ENCODE results near the gene GTF3C5. TPM values are rescaled to one million over a fixed set of nuclear protein-coding genes. Genes with fewer than 3 reads are reported as not detected.
"Not testable (repeated sequence)": the region's sequence is repeated elsewhere in the genome, so short reads cannot be mapped to it uniquely, and the experiment has no call there.

GTF3C5 gene
- polyA plus RNA-seq, 1 donor = 46.2 TPM

DNA sequence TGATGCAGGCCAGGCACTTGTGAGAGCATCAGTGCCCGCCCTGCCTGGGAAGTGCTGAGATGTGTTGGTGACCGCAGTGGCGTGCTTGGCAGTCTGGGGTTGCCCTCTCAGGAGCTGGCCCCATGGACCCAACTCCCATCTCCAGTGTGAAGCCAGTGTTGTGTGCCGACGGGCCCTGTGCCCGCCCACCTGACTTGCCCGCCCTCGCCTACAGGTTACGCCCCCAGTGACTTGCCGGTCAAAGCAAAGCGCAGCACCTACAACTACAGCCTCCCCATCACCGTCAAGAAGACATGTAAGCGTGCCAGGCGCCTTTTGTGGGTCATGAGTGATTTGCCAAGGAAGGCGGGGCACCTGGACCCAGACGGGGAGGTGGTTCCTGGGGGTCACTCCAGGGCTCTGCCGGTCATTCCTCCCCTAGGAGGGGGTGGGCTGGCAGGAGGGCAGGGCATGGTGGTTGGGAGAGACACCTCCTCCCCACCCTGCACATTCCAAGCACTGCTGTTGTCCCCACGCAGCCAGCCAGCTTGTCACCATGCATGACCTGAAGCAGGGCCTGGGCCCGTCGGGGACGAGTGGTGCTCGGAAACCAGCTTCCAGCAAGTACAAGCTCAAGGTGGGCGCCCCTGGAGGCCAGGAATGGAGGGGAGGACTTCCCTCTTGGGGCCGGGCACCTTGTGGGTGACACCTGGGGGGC is 23.5 kb downstream of the GTF3C5 start:
- DNase-seq (ENCODE audit: low read depth) = no peak

DNA sequence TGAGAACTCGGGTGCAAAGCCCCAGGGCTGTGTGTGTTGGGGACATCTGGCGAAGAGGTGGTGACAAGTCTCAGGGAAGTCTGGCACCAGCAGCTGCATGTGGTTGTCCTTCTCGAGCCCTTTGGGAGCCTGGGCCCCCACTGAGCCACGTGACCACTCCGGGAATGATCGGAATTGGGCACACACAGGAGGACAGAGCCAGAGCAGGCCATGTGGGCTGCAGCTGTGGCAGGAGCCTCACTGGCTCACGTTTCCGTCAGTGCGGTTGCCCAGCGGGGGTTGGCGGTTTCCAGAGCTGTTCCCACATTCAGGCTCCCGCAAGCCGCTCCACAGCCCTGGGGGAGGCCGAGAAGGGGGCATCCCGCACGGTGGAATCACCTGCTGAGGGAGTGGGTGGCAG is 24.2 kb downstream of the GTF3C5 start:
- DNase-seq (ENCODE audit: low read depth) = no peak

DNA sequence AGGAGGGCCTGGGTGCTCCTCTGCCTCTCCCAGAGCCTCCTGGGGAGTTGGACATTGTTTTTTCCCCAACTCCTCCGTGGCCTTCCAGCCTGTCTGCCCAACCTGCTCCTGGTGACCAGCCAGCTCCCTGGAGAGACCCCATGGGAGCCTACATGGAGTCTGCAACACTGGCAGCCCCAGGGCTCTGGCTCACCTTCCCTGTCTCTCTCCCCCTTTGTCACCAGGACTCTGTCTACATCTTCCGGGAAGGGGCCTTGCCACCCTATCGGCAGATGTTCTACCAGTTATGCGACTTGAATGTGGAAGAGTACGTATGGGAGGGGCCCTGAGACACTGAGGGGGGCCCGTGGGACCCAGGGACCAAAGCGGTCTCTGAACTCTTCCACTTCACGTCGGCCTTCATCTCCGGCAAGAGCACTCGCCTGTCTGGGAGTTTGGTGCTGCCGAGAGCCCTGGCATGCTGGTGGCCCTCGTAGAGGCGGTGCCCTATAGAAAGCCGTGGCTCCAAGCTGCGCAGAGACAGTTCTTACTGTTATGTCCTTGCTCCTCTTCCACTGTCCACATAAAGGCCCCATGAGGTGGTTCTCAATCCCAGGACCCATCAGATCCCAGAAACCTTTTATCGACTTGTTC is 25.1 kb downstream of the GTF3C5 start:
- DNase-seq (ENCODE audit: low read depth) = no peak

DNA sequence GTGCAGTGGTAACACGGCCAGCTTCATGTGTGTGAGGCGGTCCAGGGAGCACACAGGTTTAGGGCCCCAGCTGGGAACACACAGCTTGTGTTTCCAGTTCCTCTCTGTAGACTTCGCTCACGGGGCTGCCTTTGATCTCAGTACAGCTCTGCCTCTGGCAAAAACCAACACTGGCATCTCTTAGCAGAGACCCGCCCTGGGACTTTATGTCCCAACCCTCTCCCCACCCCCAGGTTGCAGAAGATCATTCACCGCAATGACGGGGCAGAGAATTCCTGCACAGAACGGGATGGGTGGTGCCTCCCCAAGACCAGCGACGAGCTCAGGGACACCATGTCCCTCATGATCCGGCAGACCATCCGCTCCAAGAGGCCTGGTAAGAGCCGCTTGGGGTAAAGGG is 25.7 kb downstream of the GTF3C5 start:
- no peak for DNase-seq (ENCODE audit: low read depth)

DNA sequence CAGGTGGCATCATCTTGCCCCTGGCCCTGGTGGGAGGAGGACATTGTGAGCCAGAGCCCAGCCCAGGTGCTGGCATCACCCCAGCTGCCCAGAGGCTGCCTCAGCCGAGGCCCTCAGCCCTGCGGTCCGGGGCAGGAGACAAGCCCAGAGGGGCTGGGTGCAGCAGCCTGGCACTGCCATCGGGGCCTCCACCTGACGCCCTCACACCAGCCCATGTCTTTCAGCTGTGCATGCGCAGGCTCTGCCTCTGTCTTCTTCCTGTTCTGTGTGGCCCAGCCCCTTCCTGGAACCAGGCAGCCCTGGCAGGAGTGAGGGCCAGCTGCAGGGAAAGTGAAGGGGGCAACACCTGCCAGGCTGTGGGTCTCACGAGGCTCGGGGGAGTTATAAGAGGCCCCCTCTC is 26.2 kb downstream of the GTF3C5 start:
- no peak for DNase-seq (ENCODE audit: low read depth)

DNA sequence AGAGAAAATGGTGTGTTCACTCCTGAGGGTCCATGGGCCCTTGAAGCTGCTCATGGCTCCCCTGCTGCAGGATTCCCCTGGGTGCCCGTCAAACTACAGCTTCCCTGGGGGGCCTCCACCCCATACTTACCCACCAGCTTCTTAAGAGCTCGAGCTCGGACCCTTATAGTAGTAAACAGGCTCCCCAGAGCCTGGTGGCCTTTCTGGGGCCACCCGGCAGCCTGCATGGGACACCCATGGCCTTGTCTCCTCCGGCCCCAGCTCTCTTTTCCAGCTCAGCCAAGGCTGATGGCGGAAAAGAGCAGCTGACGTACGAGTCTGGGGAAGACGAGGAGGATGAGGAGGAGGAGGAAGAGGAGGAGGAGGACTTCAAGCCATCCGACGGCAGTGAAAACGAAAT is 26.8 kb downstream of the GTF3C5 start:
- DNase-seq (ENCODE audit: low read depth) = no peak

DNA sequence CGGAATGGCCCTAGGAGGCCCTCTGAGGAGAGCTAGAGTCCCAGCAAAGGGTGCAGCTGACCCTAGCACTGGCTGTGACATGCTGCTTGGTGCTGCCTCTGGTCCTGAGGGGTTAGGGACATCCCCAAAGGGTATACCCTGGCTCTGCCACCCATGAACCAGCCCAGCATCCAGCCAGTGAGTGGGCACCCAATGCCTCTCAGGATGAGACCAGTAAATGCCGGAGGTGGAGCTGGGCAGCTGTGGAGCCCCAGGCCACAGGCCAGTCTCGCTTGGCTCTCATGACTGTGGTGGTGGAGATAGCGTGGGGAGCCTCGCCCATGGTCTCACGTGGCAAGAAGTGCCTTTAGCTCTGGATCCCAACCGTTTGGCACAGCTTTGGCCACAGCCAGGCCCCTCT is 27.3 kb downstream of the GTF3C5 start:
- no peak for DNase-seq (ENCODE audit: low read depth)

DNA sequence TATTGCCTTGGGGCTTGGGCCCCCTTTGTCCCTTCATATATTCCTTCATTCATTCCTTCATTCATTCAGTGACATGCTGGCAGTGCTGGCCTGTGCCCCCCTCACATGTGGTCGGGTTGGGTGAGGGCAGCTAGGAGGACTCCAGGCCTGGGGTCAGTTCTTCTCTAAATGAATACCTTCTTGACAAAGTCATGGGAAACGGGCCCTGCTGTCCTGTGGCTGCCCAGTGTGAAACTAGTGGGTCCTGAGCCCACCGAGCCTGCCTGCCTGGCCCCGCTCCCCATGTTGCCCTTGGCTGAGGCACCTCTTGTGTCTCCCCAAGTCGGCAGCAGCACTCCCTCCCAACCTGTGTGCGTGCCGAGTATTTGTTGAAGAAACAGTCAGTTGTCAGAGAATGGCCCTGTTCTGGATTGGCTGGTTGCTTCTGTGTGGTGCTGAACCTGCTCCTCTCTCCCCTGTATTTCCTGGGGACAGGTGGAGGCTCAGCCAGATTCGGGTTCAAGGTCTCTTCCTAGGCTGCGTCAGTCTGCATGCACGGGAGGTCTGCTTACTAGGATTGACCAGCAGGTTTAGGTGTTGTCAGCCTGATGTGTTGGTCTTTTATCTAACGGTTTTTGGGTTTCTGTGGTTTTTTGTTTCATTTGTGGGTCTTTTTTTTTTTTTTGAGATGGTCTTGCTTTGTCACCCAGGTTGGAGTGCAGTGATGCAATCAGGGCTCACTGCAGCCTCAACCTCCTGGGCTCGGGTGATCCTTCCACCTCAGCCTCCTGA is 27.9 kb downstream of the GTF3C5 start:
- no peak for DNase-seq (ENCODE audit: low read depth)

DNA sequence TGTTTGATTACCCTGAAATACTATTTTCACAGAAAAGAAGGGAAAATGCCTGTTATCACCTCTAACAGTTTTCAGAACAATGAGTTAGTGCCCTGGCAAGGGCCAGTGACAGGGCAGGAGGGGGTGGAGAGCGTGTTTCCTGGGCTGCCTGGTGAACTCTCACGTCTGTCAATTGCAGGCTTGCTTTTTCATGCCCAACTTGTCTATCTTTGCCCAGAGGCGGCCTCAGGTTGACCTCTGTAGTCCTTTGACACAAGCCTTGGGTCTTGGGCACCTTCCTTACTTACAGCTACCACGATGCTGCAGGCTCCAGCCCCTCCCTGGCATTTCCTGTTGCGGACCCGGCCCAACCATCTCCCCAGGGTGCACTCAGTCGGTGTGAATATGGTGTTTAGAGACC is 28.8 kb downstream of the GTF3C5 start:
- DNase-seq (ENCODE audit: low read depth) = no peak

DNA sequence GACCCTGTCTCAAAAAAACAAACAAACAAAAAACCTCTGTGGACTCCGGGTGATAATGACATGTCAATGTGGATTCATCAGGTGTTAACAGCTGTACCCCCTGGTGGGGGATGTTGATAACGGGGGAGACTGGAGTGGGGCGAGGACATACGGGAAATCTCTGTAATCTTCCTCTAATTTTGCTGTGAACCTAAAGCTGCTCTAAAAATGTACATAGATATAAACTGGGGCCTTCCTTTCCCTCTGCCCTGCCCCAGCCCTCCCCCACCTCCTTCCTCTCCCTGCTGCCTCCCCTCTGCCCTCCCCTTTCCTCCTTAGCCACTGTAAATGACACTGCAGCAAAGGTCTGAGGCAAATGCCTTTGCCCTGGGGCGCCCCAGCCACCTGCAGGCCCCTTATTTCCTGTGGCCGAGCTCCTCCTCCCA is 29.6 kb downstream of the GTF3C5 start:
- DNase-seq (ENCODE audit: low read depth) = no peak

DNA sequence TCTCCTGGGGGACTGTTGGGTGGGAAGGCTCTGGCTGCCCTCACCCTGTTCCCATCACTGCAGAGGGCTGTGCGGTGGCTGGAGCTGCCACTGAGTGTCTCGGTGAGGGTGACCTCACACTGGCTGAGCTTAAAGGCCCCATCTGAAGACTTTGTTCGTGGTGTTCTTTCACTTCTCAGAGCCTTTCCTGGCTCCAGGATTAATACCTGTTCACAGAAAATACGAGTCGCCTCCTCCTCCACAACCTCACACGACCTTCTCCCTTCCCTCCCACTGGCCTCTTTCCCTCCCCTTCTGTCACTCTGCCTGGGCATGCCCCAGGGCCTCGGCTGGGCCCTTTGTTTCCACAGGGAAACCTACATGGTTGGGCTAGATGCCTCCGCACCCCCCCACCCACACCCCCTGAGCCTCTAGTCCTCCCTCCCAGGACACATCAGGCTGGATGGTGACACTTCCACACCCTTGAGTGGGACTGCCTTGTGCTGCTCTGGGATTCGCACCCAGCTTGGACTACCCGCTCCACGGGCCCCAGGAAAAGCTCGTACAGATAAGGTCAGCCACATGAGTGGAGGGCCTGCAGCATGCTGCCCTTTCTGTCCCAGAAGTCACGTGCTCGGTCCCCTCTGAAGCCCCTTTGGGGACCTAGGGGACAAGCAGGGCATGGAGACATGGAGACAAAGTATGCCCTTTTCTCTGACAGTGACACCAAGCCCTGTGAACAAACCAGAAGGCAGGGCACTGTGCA is 30.4 kb downstream of the GTF3C5 start:
- DNase-seq (ENCODE audit: low read depth) = not testable (repeated sequence)

DNA sequence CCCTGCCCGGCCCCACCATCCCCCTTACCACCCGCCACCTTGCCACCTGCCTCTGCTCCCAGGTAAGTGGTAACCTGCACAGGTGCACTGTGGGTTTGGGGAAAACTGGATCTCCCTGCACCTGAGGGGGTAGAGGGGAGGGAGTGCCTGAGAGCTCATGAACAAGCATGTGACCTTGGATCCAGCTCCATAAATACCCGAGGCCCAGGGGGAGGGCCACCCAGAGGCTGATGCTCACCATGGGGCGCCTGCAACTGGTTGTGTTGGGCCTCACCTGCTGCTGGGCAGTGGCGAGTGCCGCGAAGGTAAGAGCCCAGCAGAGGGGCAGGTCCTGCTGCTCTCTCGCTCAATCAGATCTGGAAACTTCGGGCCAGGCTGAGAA is 31.0 kb downstream of the GTF3C5 start, which contains the start of gene CEL:
Gene CEL, plus strand, starts transcription at position 218 of the 382 bp plus-strand sequence. Its CDS starts 22 bp downstream, at position 240.
- DNase-seq (ENCODE audit: low read depth) = not testable (repeated sequence)

DNA sequence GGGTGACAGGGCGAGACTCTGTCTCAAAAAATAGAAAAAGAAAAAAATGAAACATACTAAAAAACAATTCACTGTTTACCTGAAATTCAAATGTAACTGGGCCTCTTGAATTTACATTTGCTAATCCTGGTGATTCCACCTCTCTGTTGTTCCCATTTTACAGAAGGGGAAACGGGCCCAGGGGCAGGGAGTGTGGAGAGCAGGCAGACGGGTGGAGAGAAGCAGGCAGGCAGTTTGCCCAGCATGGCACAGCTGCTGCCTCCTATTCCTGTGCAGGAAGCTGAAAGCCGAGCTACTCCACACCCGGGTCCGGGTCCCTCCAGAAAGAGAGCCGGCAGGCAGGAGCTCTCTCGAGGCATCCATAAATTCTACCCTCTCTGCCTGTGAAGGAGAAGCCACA is 31.8 kb downstream of the GTF3C5 start:
- not testable (repeated sequence) for DNase-seq (ENCODE audit: low read depth)

DNA sequence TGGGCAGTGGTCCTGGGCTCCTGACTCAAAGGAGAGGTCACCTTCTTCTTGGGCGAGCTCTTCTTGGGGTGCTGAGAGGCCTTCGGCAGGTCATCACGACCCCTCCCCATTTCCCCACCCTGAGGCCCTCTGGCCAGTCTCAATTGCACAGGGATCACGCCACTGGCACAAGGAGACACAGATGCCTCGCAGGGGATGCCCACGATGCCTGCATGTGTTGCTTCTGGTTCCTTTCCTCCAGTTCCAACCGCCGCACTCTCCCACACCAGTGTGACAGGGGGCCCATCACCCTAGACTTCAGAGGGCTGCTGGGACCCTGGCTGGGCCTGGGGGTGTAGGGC is 32.3 kb downstream of the GTF3C5 start:
- no peak for DNase-seq (ENCODE audit: low read depth)

DNA sequence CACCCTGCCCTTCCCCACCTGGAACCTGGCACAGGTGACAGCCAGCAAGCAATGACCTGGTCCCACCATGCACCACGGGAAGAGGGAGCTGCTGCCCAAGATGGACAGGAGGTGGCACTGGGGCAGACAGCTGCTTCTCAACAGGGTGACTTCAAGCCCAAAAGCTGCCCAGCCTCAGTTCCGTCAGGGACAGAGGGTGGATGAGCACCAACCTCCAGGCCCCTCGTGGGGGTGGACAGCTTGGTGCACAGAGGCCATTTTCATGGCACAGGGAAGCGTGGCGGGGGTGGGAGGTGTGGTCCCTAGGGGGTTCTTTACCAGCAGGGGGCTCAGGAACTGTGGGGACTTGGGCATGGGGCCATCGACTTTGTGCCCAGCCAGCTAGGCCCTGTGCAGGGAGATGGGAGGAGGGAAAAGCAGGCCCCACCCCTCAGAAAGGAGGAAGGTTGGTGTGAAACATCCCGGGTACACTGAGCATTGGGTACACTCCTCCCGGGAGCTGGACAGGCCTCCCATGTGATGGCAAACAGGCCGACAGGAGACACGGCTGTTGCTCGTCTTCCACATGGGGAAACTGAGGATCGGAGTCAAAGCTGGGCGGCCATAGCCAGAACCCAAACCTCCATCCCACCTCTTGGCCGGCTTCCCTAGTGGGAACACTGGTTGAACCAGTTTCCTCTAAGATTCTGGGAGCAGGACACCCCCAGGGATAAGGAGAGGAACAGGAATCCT is 32.9 kb downstream of the GTF3C5 start:
- DNase-seq (ENCODE audit: low read depth) = no peak

DNA sequence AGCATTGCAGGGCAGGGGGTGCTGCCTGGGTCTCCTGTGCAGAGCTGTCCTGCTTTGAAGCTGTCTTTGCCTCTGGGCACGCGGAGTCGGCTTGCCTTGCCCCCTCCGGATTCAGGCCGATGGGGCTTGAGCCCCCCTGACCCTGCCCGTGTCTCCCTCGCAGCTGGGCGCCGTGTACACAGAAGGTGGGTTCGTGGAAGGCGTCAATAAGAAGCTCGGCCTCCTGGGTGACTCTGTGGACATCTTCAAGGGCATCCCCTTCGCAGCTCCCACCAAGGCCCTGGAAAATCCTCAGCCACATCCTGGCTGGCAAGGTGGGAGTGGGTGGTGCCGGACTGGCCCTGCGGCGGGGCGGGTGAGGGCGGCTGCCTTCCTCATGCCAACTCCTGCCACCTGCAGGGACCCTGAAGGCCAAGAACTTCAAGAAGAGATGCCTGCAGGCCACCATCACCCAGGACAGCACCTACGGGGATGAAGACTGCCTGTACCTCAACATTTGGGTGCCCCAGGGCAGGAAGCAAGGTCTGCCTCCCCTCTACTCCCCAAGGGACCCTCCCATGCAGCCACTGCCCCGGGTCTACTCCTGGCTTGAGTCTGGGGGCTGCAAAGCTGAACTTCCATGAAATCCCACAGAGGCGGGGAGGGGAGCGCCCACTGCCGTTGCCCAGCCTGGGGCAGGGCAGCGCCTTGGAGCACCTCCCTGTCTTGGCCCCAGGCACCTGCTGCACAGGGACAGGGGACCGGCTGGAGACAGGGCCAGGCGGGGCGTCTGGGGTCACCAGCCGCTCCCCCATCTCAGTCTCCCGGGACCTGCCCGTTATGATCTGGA is 33.7 kb downstream of the GTF3C5 start:
- no peak for DNase-seq (ENCODE audit: low read depth)

DNA sequence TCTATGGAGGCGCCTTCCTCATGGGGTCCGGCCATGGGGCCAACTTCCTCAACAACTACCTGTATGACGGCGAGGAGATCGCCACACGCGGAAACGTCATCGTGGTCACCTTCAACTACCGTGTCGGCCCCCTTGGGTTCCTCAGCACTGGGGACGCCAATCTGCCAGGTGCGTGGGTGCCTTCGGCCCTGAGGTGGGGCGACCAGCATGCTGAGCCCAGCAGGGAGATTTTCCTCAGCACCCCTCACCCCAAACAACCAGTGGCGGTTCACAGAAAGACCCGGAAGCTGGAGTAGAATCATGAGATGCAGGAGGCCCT is 34.2 kb downstream of the GTF3C5 start:
- no peak for DNase-seq (ENCODE audit: low read depth)

DNA sequence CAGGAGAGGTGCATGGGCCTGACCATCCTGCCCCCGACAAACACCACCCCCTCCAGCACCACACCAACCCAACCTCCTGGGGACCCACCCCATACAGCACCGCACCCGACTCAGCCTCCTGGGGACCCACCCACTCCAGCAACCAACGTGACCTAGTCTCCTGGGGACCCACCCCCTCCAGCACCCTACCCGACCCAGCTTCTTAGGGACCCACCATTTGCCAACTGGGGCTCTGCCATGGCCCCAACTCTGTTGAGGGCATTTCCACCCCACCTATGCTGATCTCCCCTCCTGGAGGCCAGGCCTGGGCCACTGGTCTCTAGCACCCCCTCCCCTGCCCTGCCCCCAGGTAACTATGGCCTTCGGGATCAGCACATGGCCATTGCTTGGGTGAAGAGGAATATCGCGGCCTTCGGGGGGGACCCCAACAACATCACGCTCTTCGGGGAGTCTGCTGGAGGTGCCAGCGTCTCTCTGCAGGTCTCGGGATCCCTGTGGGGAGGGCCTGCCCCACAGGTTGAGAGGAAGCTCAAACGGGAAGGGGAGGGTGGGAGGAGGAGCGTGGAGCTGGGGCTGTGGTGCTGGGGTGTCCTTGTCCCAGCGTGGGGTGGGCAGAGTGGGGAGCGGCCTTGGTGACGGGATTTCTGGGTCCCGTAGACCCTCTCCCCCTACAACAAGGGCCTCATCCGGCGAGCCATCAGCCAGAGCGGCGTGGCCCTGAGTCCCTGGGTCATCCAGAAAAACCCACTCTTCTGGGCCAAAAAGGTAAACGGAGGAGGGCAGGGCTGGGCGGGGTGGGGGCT is 35.6 kb downstream of the GTF3C5 start:
- DNase-seq (ENCODE audit: low read depth) = no peak

DNA sequence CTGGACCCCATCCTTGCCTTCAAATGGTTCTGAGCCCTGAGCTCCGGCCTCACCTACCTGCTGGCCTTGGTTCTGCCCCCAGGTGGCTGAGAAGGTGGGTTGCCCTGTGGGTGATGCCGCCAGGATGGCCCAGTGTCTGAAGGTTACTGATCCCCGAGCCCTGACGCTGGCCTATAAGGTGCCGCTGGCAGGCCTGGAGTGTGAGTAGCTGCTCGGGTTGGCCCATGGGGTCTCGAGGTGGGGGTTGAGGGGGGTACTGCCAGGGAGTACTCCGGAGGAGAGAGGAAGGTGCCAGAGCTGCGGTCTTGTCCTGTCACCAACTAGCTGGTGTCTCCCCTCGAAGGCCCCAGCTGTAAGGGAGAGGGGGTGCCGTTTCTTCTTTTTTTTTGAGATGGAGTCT is 36.2 kb downstream of the GTF3C5 start:
- no peak for DNase-seq (ENCODE audit: low read depth)

DNA sequence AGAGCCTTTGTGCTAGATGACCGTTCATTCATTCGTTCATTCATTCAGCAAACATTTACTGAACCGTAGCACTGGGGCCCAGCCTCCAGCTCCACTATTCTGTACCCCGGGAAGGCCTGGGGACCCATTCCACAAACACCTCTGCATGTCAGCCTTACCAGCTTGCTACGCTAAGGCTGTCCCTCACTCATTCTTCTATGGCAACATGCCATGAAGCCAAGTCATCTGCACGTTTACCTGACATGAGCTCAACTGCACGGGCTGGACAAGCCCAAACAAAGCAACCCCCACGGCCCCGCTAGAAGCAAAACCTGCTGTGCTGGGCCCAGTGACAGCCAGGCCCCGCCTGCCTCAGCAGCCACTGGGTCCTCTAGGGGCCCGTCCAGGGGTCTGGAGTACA is 37.0 kb downstream of the GTF3C5 start:
- no peak for DNase-seq (ENCODE audit: low read depth)

Measured in forelimb muscle (tissue), 1 donor.